HG03280 (cell line): ENCODE results near the gene BCAP31.
"Not testable (repeated sequence)": the region's sequence is repeated elsewhere in the genome, so short reads cannot be mapped to it uniquely, and the experiment has no call there.

Experiments
- ATAC-seq: cut with Tn5 transposase; IDR thresholded peaks from one replicate; pipeline ENCODE4 v1.9.1; 2021; ENCODE audit warnings: mild to moderate bottlenecking, moderate library complexity; ENCODE audit not compliant: unreplicated experiment

The BCAP31 gene

DNA sequence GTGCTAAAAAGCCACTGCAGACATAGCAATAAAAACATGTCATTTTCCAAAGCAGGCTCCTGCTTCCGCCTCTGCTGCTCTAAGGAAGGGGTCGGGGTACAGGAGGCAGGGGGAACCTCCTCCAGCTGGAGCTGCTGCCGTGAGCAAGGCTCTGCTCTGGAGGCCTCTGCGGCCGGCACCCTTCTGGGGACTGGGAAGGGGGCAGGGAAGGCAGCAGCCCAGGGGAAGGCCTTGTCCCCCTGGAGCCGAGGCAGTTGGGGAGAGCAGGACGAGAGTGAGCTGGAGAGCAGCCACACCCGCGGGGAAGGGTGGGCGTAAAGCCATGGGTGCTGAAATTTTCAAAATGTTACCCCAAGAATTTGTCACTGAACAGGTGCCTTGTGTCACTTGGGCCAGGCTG is 27.6 kb downstream of the BCAP31 start:
- not testable (repeated sequence) for ATAC-seq

DNA sequence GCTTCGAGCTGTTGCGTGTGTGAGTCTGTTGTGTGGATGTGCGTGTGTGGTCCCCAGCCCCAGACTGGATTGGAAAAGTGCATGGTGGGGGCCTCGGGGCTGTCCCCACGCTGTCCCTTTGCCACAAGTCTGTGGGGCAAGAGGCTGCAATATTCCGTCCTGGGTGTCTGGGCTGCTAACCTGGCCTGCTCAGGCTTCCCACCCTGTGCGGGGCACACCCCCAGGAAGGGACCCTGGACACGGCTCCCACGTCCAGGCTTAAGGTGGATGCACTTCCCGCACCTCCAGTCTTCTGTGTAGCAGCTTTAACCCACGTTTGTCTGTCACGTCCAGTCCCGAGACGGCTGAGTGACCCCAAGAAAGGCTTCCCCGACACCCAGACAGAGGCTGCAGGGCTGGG is 28.1 kb downstream of the BCAP31 start:
- ATAC-seq: no peak

GRCh38 chrX:153694687-153695270 is 29.4 kb downstream of the BCAP31 start:
- no peak for ATAC-seq

- ATAC-seq: not testable (repeated sequence)
These were observed 29.9 kb downstream of the BCAP31 start for GRCh38 chrX:153694256-153694655.

GRCh38 chrX:153693216-153694086 is 30.7 kb downstream of the BCAP31 start:
- ATAC-seq: no peak

DNA sequence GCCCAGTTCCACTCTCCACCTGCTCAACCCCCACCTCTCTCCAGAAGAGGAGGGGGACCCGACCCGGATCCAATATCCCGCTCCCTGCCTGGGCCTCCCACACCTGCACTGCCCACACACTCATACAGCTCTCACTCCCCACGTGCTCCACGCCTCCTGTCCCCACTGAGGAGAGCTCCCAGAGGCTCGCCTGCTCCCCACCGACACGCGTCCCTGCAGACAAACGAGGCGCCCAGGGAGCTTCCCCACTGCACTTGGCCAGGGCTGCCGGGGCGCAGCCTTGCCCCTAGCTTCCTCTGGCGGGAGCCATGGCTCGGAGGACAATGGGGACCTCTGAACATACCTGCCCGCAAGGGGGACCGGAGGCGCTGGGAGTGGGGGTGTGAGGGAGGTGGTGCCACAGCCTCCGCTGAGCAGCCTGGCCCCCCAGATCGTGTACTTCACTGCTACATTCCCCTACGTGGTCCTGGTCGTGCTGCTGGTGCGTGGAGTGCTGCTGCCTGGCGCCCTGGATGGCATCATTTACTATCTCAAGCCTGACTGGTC is 31.5 kb downstream of the BCAP31 start:
- no peak for ATAC-seq

GRCh38 chrX:153692003-153692402 is 32.2 kb downstream of the BCAP31 start:
- no peak for ATAC-seq

GRCh38 chrX:153691032-153691827 is 33.0 kb downstream of the BCAP31 start:
- not testable (repeated sequence) for ATAC-seq

DNA sequence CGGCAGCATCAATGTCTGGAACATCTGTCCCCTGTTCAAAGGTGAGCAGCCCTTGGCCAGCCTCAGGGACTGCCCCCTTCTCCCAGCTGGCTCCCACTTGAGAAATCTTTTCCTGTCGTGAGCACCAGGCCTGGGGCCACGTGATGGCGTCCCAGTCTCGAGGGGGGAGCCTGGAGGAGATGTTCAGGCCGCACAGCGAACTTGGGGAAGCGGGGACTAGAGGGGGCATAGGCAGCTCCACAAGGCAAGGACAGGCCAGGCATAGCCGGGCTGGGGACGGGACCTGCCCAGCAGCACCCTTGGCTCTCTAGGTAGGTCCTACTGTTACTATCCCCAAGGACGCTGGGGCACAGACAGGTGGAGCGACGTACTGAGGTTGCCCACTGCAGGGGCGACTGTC is 33.7 kb downstream of the BCAP31 start:
- ATAC-seq: no peak

GRCh38 chrX:153689654-153690465 is 34.3 kb downstream of the BCAP31 start:
- no peak for ATAC-seq

GRCh38 chrX:153688911-153689590 is 35.1 kb downstream of the BCAP31 start:
- ATAC-seq: no peak

DNA sequence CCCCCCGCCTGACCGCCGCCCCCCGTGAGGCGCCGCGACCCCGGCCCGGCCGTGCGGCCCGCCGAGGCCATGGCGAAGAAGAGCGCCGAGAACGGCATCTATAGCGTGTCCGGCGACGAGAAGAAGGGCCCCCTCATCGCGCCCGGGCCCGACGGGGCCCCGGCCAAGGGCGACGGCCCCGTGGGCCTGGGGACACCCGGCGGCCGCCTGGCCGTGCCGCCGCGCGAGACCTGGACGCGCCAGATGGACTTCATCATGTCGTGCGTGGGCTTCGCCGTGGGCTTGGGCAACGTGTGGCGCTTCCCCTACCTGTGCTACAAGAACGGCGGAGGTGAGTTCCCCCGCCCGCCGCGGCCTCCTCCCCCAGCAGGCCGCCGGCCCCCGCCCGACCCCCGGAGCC is 35.7 kb downstream of the BCAP31 start:
- no peak for ATAC-seq

DNA sequence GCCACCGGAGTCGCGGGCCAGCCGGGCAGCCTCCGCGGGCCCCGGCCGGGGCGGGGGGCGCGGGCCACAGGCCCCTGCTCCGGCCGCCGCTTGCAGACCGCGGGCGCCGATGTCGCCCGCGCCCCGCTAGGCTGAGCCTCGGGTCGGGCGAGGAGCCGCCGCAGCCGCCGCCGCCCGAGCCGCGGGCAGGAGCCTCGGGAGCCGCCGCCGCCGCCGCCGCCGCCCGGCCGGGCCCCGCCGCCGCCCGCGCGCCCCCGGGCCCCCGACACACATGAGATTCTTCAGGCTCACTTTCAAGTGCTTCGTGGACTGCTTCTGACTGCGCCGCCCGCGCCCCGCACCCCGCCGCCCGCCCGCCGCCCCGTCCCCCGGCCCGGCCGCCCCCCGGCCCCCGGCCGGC is 36.1 kb downstream of the BCAP31 start:
- ATAC-seq: no peak

DNA sequence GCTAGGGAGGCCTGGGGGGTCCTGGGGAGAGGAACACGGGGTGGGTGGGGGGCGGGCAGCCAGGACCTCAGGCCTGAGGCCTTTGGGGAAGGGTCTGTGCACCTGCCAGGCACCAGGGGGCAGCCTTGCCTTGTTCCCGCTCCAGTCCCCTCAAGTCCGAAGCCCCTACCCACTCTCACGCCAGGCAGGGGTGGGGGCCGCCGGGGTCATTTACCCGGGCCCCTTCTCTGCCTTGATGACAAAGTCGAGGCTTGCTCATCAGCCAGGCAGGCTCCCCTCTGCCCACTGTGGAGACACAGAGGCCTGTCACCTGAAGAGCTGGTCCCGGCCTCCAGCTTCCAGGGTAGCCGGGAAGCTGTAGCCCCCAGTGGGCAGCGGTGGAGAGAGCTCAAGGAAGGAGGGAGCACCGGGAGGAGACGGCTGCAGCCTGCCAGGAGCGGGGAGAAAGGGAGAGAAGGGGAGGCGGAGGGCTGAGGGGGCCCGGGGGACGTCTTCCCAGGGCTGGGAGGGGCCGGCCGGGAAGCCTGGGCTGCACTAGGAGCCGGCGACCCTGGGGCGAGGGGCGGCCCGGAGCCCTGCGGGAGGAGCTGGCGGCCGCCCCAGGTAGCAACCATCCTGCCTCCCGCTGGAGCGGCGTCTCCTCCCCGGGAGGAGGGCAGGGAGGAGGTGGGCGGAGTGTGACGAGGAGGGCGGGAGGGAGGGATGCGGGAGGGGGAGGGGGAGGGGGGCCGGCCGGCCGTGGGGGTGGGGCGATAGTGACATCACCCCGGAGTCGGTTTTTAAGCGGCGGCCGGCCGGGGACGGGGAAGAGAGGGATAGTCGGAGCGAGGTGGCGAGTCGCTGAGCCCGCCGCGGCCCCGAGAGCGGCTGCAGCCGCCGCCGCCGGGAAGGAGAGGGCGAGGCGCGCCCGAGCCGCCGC is 36.8 kb downstream of the BCAP31 start, which contains the start of gene SLC6A8:
SLC6A8 (plus strand) TSS at position 806 of the 919 bp plus-strand sequence. CDS start 649 bp downstream, outside the sequence.
- no peak for ATAC-seq

DNA sequence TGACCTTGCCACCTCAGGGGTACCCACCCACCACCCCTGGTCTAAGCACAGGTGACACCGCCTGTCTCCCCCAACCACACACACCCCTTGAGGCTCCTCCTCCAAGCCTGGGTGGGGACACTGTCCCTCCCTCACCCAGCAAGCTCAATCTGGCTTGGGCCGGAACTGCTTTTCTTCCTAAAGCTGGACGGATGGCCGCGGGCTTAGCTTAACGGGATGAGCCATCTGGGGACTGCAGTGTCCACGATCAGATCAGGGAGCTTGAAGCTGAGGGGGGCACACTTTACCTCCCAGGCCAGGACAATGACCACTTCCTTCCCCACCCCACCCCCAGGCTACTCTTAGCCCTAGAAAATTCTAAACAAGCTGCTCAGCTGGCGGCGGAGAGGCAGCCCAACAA is 37.5 kb downstream of the BCAP31 start:
- no peak for ATAC-seq

DNA sequence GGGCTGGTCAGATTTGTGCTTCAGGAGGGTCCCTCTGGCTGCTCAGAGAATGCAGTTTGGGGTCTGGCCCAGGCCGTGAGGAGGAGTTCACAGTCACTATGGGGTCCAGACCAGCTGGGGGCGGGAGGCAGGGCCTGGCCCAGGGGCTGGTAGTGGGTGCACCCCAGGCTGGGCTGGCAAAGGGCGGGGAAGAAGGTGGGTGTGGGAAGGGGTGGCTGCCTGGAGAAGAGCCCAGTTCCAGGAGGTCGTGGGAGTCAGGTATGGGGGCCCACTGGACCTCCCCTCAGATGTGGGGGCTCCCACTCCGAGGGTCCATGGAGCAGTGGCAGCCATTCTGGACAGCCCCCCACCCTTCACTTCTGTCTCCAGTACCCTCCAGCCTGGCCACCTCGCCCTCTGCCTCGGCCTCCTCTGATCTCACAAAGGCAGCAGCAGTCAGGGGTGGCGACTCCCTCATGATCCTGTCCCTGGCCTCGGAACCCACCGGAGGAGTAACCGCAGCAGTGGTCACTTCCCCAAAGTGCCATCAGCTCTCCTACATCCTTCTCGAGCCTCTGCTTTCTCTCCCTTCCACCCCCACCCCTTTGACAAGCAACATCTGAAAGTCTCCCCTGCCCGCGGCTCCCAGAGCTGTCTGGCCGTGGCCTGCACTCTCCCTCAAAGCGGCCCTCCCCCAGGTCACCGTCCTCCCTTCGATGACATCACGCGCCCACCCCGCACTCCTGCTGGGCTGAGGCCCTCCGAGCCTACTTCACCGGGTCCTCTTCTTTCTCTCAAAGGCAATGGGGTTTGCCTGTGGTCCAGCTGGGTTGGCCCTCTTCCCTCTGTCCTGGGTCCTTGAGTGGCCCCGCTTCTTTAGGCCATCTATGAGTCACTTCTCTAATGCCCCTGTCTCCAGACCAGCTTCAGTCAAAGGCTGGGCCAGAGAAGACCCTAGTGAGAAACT is 38.2 kb downstream of the BCAP31 start:
- ATAC-seq: no peak

DNA sequence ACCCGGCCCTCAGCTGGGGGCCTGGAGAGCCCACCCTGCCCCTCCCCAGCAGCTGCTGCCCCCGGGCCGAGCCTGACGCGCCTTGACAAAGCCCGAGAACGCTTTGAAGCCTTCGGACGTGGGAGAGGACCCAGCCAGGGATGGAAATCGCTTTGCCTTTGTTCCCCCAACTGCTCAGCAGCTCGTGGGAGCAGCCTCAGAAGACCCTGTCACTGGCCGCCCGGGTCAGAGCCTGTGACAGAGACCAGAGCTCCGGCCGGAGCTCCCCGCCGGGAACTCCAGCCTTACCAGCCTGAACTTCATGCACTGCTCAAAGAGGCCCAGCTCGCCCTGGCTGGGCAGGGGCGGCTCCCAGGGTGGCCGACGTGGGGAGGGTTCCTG is 39.0 kb downstream of the BCAP31 start:
- ATAC-seq: no peak
